ENCODE data around the gene TRIM62.

TRIM62 gene

DNA sequence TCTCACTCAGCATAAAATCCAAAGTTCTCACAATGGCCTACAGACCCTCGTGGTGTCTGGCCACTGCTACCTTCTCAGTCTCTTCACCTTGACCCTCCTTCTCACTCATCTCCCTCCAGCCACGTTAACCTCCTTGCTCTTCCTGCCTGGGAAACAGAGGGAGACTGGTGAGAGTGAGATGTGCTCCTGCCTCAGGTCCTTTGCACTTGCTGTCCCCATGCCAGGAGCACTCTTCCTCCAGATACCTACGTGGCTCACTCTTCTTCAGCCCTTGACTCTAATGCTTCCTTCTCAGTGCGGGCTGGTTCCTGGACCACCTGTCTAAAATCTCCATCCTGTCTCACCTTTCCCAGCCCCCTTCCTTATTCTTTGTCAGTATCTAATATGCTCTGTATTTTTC lies 24.7 kb downstream of the TRIM62 start:
- Histone ChIP-seq H3K27me3 (replicated peaks; ENCODE audit: control insufficient read depth, insufficient read depth, low read length) (no peaks in the 10 kb centered on the region), H3K4me3 (replicated peaks; ENCODE audit: low read depth, low read length) (no peak overlapping the region)

GRCh38 chr1:33155877-33156538 lies 25.8 kb downstream of the TRIM62 start:
- Histone ChIP-seq H3K36me3 (ENCODE audit: control insufficient read depth, insufficient read depth, low read length) (no peaks in the 10 kb centered on the region; the same call in none of the 2 replicates), H3K4me3 (replicated peaks; ENCODE audit: low read depth, low read length) (no peak overlapping the region), H3K27me3 (replicated peaks; ENCODE audit: control insufficient read depth, insufficient read depth, low read length) (no peaks in the 10 kb centered on the region)
- TF ChIP-seq, protein P1, sequence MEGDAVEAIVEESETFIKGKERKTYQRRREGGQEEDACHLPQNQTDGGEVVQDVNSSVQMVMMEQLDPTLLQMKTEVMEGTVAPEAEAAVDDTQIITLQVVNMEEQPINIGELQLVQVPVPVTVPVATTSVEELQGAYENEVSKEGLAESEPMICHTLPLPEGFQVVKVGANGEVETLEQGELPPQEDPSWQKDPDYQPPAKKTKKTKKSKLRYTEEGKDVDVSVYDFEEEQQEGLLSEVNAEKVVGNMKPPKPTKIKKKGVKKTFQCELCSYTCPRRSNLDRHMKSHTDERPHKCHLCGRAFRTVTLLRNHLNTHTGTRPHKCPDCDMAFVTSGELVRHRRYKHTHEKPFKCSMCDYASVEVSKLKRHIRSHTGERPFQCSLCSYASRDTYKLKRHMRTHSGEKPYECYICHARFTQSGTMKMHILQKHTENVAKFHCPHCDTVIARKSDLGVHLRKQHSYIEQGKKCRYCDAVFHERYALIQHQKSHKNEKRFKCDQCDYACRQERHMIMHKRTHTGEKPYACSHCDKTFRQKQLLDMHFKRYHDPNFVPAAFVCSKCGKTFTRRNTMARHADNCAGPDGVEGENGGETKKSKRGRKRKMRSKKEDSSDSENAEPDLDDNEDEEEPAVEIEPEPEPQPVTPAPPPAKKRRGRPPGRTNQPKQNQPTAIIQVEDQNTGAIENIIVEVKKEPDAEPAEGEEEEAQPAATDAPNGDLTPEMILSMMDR (IDR thresholded peaks at IDR 0.05; ENCODE audit: insufficient read depth, low read length, poor library complexity, severe bottlenecking): no peak
- DNase-seq (ENCODE audit: extremely low read depth, insufficient read length): no peak

More for the DNA sequence above, 24.7 kb downstream of the TRIM62 start:
- TF ChIP-seq, protein P1 (IDR thresholded peaks at IDR 0.05; ENCODE audit: insufficient read depth, low read length, poor library complexity, severe bottlenecking): no peak
- no peak for DNase-seq (ENCODE audit: extremely low read depth, insufficient read length)
- no peaks in the 10 kb centered on the region; the same call in none of the 2 replicates for H3K36me3 ChIP-seq (ENCODE audit: control insufficient read depth, insufficient read depth, low read length)

GRCh38 chr1:33153650-33154049 lies 28.2 kb downstream of the TRIM62 start:
- TF ChIP-seq, protein P1 (IDR thresholded peaks at IDR 0.05; ENCODE audit: insufficient read depth, low read length, poor library complexity, severe bottlenecking): no peak
- DNase-seq (ENCODE audit: extremely low read depth, insufficient read length): no peak
- Histone ChIP-seq H3K36me3 (ENCODE audit: control insufficient read depth, insufficient read depth, low read length) (no peaks in the 10 kb centered on the region; the same call in none of the 2 replicates), H3K4me3 (replicated peaks; ENCODE audit: low read depth, low read length) (no peak overlapping the region), H3K27me3 (replicated peaks; ENCODE audit: control insufficient read depth, insufficient read depth, low read length) (no peaks in the 10 kb centered on the region)

GRCh38 chr1:33152685-33153432 lies 29.0 kb downstream of the TRIM62 start:
- TF ChIP-seq, protein P1 (IDR thresholded peaks at IDR 0.05; ENCODE audit: insufficient read depth, low read length, poor library complexity, severe bottlenecking): no peak
- no peak for DNase-seq (ENCODE audit: extremely low read depth, insufficient read length)
- no peaks in the 10 kb centered on the region for H3K27me3 ChIP-seq (replicated peaks; ENCODE audit: control insufficient read depth, insufficient read depth, low read length)
- no peaks in the 10 kb centered on the region; the same call in 1 of the 2 replicates for H3K36me3 ChIP-seq (ENCODE audit: control insufficient read depth, insufficient read depth, low read length)
- no peak overlapping the region for H3K4me3 ChIP-seq (replicated peaks; ENCODE audit: low read depth, low read length)

DNA sequence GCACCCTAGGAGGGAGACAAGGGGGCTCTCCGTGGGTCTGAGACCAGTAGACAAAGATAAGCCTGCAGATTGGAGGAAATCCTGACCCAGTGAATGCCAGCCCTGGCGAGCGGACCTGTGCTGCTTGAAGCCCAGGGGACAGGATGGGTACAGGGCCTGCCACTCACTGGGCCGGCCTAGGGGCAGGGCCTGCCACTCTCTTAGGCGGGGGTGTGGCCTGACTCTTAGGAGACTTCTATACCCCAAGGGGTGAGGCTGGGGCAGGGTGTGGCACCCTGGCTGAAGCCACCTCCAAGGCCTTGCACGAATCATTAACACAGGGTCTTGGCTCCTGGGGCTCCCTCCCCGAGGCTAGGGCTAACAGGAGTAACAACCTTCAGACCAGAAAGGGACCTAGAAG lies 30.7 kb downstream of the TRIM62 start:
- no peak overlapping the region for H3K4me3 ChIP-seq (replicated peaks; ENCODE audit: low read depth, low read length)
- TF ChIP-seq, protein P1 (IDR thresholded peaks at IDR 0.05; ENCODE audit: insufficient read depth, low read length, poor library complexity, severe bottlenecking): no peak
- no peaks in the 10 kb centered on the region for H3K27me3 ChIP-seq (replicated peaks; ENCODE audit: control insufficient read depth, insufficient read depth, low read length)
- no peak for DNase-seq (ENCODE audit: extremely low read depth, insufficient read length)
- H3K36me3 ChIP-seq (ENCODE audit: control insufficient read depth, insufficient read depth, low read length): no peaks in the 10 kb centered on the region; the same call in none of the 2 replicates
